ENCODE results near the gene MAP3K5.

DNA sequence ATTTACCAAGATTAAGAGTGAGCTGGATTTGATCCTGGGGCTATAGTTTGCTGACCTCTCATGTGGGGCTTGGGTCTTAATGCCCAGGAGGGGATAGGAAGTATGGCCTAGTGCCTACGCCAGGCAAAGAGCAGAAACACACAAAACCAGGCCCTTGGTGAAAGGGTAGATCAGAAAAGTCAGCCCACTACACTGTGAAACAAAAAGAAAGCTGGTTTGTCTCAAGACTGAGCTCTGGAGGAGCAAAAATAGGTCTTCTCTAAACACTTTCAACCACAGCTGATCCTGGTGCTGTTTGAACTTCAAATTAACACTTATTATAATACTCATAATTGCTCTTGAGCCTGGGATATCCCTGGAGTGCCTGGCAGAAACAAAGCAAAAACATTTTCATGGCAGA is 167.0 kb downstream of the MAP3K5 start:
- TF ChIP-seq, protein P1, sequence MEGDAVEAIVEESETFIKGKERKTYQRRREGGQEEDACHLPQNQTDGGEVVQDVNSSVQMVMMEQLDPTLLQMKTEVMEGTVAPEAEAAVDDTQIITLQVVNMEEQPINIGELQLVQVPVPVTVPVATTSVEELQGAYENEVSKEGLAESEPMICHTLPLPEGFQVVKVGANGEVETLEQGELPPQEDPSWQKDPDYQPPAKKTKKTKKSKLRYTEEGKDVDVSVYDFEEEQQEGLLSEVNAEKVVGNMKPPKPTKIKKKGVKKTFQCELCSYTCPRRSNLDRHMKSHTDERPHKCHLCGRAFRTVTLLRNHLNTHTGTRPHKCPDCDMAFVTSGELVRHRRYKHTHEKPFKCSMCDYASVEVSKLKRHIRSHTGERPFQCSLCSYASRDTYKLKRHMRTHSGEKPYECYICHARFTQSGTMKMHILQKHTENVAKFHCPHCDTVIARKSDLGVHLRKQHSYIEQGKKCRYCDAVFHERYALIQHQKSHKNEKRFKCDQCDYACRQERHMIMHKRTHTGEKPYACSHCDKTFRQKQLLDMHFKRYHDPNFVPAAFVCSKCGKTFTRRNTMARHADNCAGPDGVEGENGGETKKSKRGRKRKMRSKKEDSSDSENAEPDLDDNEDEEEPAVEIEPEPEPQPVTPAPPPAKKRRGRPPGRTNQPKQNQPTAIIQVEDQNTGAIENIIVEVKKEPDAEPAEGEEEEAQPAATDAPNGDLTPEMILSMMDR (IDR thresholded peaks at IDR 0.05): no peak
- TF ChIP-seq EP300 (IDR thresholded peaks at IDR 0.05) (no peak), POLR2AphosphoS5 (IDR thresholded peaks at IDR 0.05) (no peak)
